Calu3 (cell line): Measurements from ENCODE around the gene GLI3. TPM values are rescaled to one million over a fixed set of nuclear protein-coding genes. Genes with fewer than 3 reads are reported as not detected.

Experiments used
- BruUV-seq: library from RNA; stranded (reverse); fragments of 400-500 nt; replicated peaks from 2 replicates; lab custom pipeline; 2021; lab: Mats Ljungman, UMichigan
- CTCF ChIA-PET: fragments of 300-600 bp; sonication (Branson Sonifier 250); formaldehyde crosslinking; loops from one replicate; lab custom pipeline; 2022; ENCODE audit warnings: antibody characterized with exemption; lab: Charles Lee
- DNase-seq: peaks from one replicate; pipeline ENCODE4 v3.0.0; 2022
- H3K27ac Mint-ChIP-seq: one replicate; pipeline ENCODE4 v1.8.0; 2022; ENCODE audit warnings: mixed read lengths; ENCODE audit not compliant: unreplicated experiment
- H3K27me3 Mint-ChIP-seq: one replicate; pipeline ENCODE4 v1.8.0; 2022; ENCODE audit warnings: mixed read lengths; ENCODE audit not compliant: unreplicated experiment
- H3K36me3 Mint-ChIP-seq: one replicate; pipeline ENCODE4 v1.8.0; 2022; ENCODE audit warnings: mild to moderate bottlenecking, moderate library complexity, mixed read lengths; ENCODE audit not compliant: insufficient read depth, unreplicated experiment
- H3K4me1 Mint-ChIP-seq: one replicate; pipeline ENCODE4 v1.8.0; 2022; ENCODE audit warnings: mild to moderate bottlenecking, low read depth, mixed read lengths; ENCODE audit not compliant: unreplicated experiment
- H3K4me3 Mint-ChIP-seq: one replicate; pipeline ENCODE4 v1.8.0; 2022; ENCODE audit warnings: mild to moderate bottlenecking, low read depth, moderate library complexity, mixed read lengths; ENCODE audit not compliant: unreplicated experiment
- H3K9me3 Mint-ChIP-seq: one replicate; pipeline ENCODE4 v1.8.0; 2022; ENCODE audit warnings: low read depth, mixed read lengths; ENCODE audit not compliant: unreplicated experiment
- intact Hi-C: fragments of 100-400 bp; cut with micrococcal nuclease; formaldehyde crosslinking; loops from one replicate; pipeline ENCODE4 v1.10.0; 2022; ENCODE audit not compliant: unreplicated experiment
- total RNA-seq: library from RNA; stranded (reverse); gene quantifications from 2 replicates; pipeline ENCODE4 v1.2.3, GENCODE V29; 2022
- TF ChIP-seq, protein P1 (sequence below): fragments of 200-600 bp; IDR thresholded peaks from one replicate; pipeline ENCODE4 v1.8.0; 2022; ENCODE audit warnings: antibody characterized with exemption; ENCODE audit not compliant: unreplicated experiment

The GLI3 gene
- total RNA-seq, 1 experiment from 2014 or later, result not detected

DNA sequence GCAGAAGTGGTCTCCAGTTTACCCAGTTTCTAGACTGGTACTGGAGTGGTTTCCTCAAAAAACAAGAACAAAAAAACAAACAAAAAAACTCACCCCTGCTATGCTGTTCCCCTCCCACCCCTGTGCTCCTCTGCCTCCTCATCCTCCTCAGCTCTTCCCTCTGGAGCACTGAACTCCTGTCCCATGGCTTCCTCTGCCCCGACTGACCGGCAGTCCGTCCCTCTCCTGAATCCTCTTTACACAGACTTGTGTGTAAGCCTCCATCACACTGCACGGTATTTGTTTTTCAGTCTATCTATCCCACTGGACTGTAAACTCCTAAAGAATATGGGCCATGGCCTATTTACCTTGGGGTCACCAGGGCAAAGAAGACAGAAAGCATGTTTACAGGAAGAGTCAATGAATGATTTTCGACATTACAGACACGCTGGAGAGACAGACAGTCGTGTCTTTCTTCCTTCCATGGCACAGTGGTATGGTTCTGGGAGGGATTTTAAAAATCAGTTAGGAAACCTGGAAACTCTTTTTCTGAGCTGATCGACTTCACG is 265.3 kb downstream of the GLI3 start:
- H3K27me3 Mint-ChIP-seq, result peaks cover 87% of the 10 kb centered on the region
- intact Hi-C loops, result no loop called here
- no TSS peak for BruUV-seq
- no peaks in the 10 kb centered on the region for H3K36me3 Mint-ChIP-seq
- no peak for DNase-seq
- H3K4me1 Mint-ChIP-seq, result no peaks in the 10 kb centered on the region
- H3K4me3 Mint-ChIP-seq, result no peak overlapping the region
- TF ChIP-seq, protein P1, sequence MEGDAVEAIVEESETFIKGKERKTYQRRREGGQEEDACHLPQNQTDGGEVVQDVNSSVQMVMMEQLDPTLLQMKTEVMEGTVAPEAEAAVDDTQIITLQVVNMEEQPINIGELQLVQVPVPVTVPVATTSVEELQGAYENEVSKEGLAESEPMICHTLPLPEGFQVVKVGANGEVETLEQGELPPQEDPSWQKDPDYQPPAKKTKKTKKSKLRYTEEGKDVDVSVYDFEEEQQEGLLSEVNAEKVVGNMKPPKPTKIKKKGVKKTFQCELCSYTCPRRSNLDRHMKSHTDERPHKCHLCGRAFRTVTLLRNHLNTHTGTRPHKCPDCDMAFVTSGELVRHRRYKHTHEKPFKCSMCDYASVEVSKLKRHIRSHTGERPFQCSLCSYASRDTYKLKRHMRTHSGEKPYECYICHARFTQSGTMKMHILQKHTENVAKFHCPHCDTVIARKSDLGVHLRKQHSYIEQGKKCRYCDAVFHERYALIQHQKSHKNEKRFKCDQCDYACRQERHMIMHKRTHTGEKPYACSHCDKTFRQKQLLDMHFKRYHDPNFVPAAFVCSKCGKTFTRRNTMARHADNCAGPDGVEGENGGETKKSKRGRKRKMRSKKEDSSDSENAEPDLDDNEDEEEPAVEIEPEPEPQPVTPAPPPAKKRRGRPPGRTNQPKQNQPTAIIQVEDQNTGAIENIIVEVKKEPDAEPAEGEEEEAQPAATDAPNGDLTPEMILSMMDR, result no peak
- CTCF ChIA-PET, result no interaction called here
- H3K9me3 Mint-ChIP-seq, result peaks cover 2% of the 10 kb centered on the region
- H3K27ac Mint-ChIP-seq, result no peak overlapping the region

DNA sequence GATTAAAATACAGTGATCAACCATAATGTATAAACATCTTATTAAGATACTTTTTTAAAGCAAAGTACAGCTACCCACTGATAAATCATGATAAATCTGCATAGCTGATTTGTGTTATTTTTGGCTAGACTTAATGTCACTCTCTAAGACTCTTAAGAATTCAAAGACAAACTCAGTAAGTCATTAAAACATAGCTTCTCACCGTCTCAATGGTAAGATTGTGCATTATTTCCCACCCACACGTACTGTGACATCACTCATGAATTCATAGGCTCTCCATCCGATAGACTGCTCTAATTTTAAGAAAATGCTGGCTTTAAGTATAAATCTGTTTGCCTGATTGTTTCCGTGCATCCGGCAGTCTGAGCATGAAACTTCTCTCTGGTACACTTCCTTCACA is 266.1 kb downstream of the GLI3 start:
- intact Hi-C loops, result no loop called here
- Mint-ChIP-seq H3K27ac (no peak overlapping the region), H3K9me3 (peaks cover 2% of the 10 kb centered on the region), H3K4me1 (no peaks in the 10 kb centered on the region), H3K36me3 (no peaks in the 10 kb centered on the region), H3K27me3 (peaks cover 80% of the 10 kb centered on the region), H3K4me3 (no peak overlapping the region)
- no TSS peak for BruUV-seq
- TF ChIP-seq, protein P1, result no peak
- no peak for DNase-seq
- CTCF ChIA-PET, result no interaction called here

DNA sequence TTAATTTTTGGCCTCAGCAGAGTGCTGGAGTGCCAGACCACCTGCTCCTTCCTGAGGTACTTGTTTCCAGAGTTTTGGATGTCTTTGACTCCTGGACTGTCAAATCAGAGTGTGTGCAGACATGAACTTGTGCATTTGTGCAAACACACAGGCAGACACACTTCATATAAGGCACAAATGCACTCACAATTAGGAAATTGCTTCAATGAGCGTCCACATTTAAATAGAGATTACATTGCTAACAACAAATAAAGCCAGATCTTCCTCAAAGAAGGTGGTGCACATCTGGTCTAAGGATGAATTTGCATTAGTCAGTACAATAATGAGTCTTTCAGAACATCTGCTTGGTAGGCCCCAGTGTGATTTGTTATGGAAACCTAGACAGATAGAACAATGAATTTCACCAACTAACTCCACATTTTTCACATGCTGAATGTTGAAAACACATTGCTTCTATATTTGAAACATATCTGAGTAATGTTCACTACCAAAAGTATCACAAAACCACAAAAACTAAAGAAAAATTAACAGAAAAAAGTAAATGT is 267.4 kb downstream of the GLI3 start:
- Mint-ChIP-seq H3K4me3 (no peak overlapping the region), H3K36me3 (no peaks in the 10 kb centered on the region), H3K4me1 (no peaks in the 10 kb centered on the region), H3K27me3 (peaks cover 67% of the 10 kb centered on the region), H3K27ac (no peak overlapping the region), H3K9me3 (peaks cover 2% of the 10 kb centered on the region)
- no peak for DNase-seq
- TF ChIP-seq, protein P1, result no peak
- CTCF ChIA-PET, result interaction anchor here (0.6 kb wide), 1 partner anchor 945 kb away, joined by 3 read pairs; no protein-coding TSS in a partner anchor
- no TSS peak for BruUV-seq
- intact Hi-C loops, result no loop called here

DNA sequence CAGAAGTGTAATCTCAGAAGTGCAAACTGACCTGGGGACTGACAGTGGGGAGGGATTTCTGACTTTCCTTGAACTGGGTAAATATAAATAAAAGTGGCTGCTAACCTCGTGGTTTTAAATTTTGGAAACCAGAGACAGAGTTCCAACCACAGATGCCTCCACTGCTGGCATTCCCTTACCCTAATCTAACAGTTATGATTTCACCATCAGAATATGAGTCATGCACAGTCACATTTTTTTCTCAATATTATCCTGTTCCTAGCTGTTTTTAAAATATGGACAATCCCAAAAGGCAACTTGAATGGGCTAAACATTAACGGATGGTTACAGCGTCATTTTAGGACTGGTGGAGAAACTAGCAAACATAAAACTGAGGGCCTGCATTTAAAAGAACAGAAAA is 269.9 kb downstream of the GLI3 start:
- no peak for DNase-seq
- H3K36me3 Mint-ChIP-seq, result no peaks in the 10 kb centered on the region
- BruUV-seq, result no TSS peak
- TF ChIP-seq, protein P1, result no peak
- no peak overlapping the region for H3K4me3 Mint-ChIP-seq
- H3K4me1 Mint-ChIP-seq, result no peaks in the 10 kb centered on the region
- intact Hi-C loops, result no loop called here
- H3K9me3 Mint-ChIP-seq, result peaks cover 2% of the 10 kb centered on the region
- CTCF ChIA-PET, result no interaction called here
- H3K27ac Mint-ChIP-seq, result no peak overlapping the region
- peaks cover 70% of the 10 kb centered on the region for H3K27me3 Mint-ChIP-seq
